Smooth muscle cell (in vitro differentiated cells): ENCODE measurements around the gene CTDSP2. TPM values are rescaled to one million over a fixed set of nuclear protein-coding genes. Genes with fewer than 3 reads are reported as not detected.

Experiments used
- DNase-seq: peaks from one replicate; lab custom pipeline; 2025; ENCODE audit not compliant: unreplicated experiment; lab: John Stamatoyannopoulos, UW
- H2AFZ ChIP-seq: fragments of 200-600 bp; sonication (generic); 2 replicates; pipeline ENCODE4 v1.6.0; 2016; ENCODE audit warnings: antibody characterized with exemption, low read depth, mild to moderate bottlenecking
- H3F3A ChIP-seq: fragments of 200-600 bp; sonication (generic); 2 replicates; pipeline ENCODE4 v1.6.0; 2017; ENCODE audit warnings: antibody characterized with exemption, low read depth
- H3K27ac ChIP-seq: fragments of 200-600 bp; sonication (generic); 2 replicates; pipeline ENCODE4 v1.5.1; 2016; ENCODE audit warnings: low read depth, mild to moderate bottlenecking
- H3K27me3 ChIP-seq: fragments of 200-600 bp; sonication (generic); 2 replicates; pipeline ENCODE4 v1.6.1; 2016; ENCODE audit warnings: low read depth, mild to moderate bottlenecking
- H3K36me3 ChIP-seq: fragments of 200-600 bp; sonication (generic); 2 replicates; pipeline ENCODE4 v1.5.1; 2016; ENCODE audit warnings: low read depth
- H3K4me1 ChIP-seq: fragments of 200-600 bp; sonication (generic); 2 replicates; pipeline ENCODE4 v1.5.1; 2016; ENCODE audit warnings: low read depth
- H3K4me2 ChIP-seq: fragments of 200-600 bp; sonication (generic); 2 replicates; pipeline ENCODE4 v1.6.0; 2016; ENCODE audit warnings: mild to moderate bottlenecking
- H3K4me3 ChIP-seq: fragments of 200-600 bp; sonication (generic); 2 replicates; pipeline ENCODE4 v1.5.1; 2016; ENCODE audit warnings: mild to moderate bottlenecking
- H3K79me2 ChIP-seq: fragments of 200-600 bp; sonication (generic); 2 replicates; pipeline ENCODE4 v1.6.0; 2016; ENCODE audit warnings: low read depth, mild to moderate bottlenecking
- H3K9ac ChIP-seq: fragments of 200-600 bp; sonication (generic); 2 replicates; pipeline ENCODE4 v1.6.0; 2016; ENCODE audit warnings: low read depth
- H3K9me3 ChIP-seq: fragments of 200-600 bp; sonication (generic); replicated peaks from 2 replicates; pipeline ENCODE4 v1.5.1; 2016; ENCODE audit warnings: low read depth
- H4K20me1 ChIP-seq: fragments of 200-600 bp; sonication (generic); 2 replicates; pipeline ENCODE4 v1.6.0; 2016; ENCODE audit warnings: low read depth
- CTCF ChIP-seq: fragments of 200-600 bp; sonication (generic); IDR thresholded peaks from 2 replicates; pipeline ENCODE4 v1.5.1; 2017; ENCODE audit warnings: borderline replicate concordance, mild to moderate bottlenecking, antibody characterized with exemption; ENCODE audit not compliant: insufficient read depth, poor library complexity, severe bottlenecking
- WGBS: methylation state at CpG from one replicate; pipeline ENCODE4 v1.1.7; 2016; ENCODE audit warnings: low lambda C conversion rate; 5-methylcytosine and 5-hydroxymethylcytosine counted together
- polyA plus RNA-seq: library from polyadenylated mRNA; unstranded; fragments of >200 nt; fragmentation: Nextera tagmentation; extraction: Ambion mirVana; gene quantifications from 2 replicates; pipeline ENCODE4 v1.2.1, GENCODE V29; 2016
- total RNA-seq: library from RNA; depleted of rRNA; stranded (reverse); fragments of >200 nt; gene quantifications from 2 replicates; pipeline ENCODE4 v1.2.3, GENCODE V29; 2014

The CTDSP2 gene
- total and polyA plus RNA-seq, 2 experiments from 2014 or later, result 62.0 to 77.4 TPM

GRCh38 chr12:57800965-57801364 is 45.6 kb downstream of the CTDSP2 start:
- H3K4me2 ChIP-seq, result no peak overlapping the region
- no peaks in the 10 kb centered on the region for H3K9me3 ChIP-seq
- H3K9ac ChIP-seq, result no peak overlapping the region
- WGBS, result 100% methylated on average over 3 of the region's 3 CpGs
- no peaks in the 10 kb centered on the region for H4K20me1 ChIP-seq
- TF ChIP-seq CTCF, result no peak
- H3F3A ChIP-seq, result no peaks in the 10 kb centered on the region
- H3K4me3 ChIP-seq, result no peak overlapping the region
- H3K27me3 ChIP-seq, result no peaks in the 10 kb centered on the region
- H3K4me1 ChIP-seq, result no peaks in the 10 kb centered on the region
- H3K27ac ChIP-seq, result no peak overlapping the region
- no peak overlapping the region for H2AFZ ChIP-seq
- H3K36me3 ChIP-seq, result peaks cover 7% of the 10 kb centered on the region
- H3K79me2 ChIP-seq, result peaks cover under 1% of the 10 kb centered on the region
- no peak for DNase-seq

- Histone ChIP-seq H3K4me2 (no peak overlapping the region), H4K20me1 (no peaks in the 10 kb centered on the region), H3F3A (no peaks in the 10 kb centered on the region), H3K36me3 (peaks cover 7% of the 10 kb centered on the region), H3K79me2 (peaks cover 3% of the 10 kb centered on the region), H3K4me3 (no peak overlapping the region), H3K9me3 (no peaks in the 10 kb centered on the region), H3K4me1 (no peaks in the 10 kb centered on the region), H3K9ac (no peak overlapping the region), H3K27ac (no peak overlapping the region), H2AFZ (no peak overlapping the region), H3K27me3 (no peaks in the 10 kb centered on the region)
- TF ChIP-seq CTCF, result no peak
- WGBS, result 95% methylated on average over 1 of the region's 1 CpG
- DNase-seq, result no peak
These were observed 48.6 kb downstream of the CTDSP2 start for GRCh38 chr12:57797933-57798332.

- H2AFZ ChIP-seq, result no peak overlapping the region
- H3F3A ChIP-seq, result no peaks in the 10 kb centered on the region
- no peak overlapping the region for H3K4me3 ChIP-seq
- H4K20me1 ChIP-seq, result no peaks in the 10 kb centered on the region
- peaks cover 3% of the 10 kb centered on the region for H3K79me2 ChIP-seq
- H3K9me3 ChIP-seq, result no peaks in the 10 kb centered on the region
- no peak overlapping the region for H3K4me2 ChIP-seq
- H3K36me3 ChIP-seq, result peaks cover 10% of the 10 kb centered on the region
- H3K4me1 ChIP-seq, result no peaks in the 10 kb centered on the region
- H3K27me3 ChIP-seq, result no peaks in the 10 kb centered on the region
- H3K27ac ChIP-seq, result no peak overlapping the region
- TF ChIP-seq CTCF, result no peak
- no peak overlapping the region for H3K9ac ChIP-seq
- WGBS, result 95% methylated on average over 1 of the region's 1 CpG
- no peak for DNase-seq
These were observed 49.5 kb downstream of the CTDSP2 start for GRCh38 chr12:57796996-57797395.

- H3F3A ChIP-seq, result no peaks in the 10 kb centered on the region
- H4K20me1 ChIP-seq, result no peaks in the 10 kb centered on the region
- H3K4me2 ChIP-seq, result no peak overlapping the region
- peak overlapping the region; percentile 28 for H3K9ac ChIP-seq
- 84% methylated on average over 6 of the region's 6 CpGs for WGBS
- H3K27ac ChIP-seq, result peak overlapping the region; percentile 52
- no peak overlapping the region for H3K4me3 ChIP-seq
- no peak overlapping the region for H2AFZ ChIP-seq
- H3K79me2 ChIP-seq, result peaks cover 3% of the 10 kb centered on the region
- no peaks in the 10 kb centered on the region for H3K9me3 ChIP-seq
- TF ChIP-seq CTCF, result no peak
- no peaks in the 10 kb centered on the region for H3K27me3 ChIP-seq
- no peaks in the 10 kb centered on the region for H3K4me1 ChIP-seq
- H3K36me3 ChIP-seq, result peaks cover 16% of the 10 kb centered on the region
- DNase-seq, result no peak
These were observed 51.2 kb downstream of the CTDSP2 start for GRCh38 chr12:57795354-57795753.
